ENCODE results near the gene PAPPA2. TPM values are rescaled to one million over a fixed set of nuclear protein-coding genes. Genes with fewer than 3 reads are reported as not detected.
"Not testable (repeated sequence)": the region's sequence is repeated elsewhere in the genome, so short reads cannot be mapped to it uniquely, and the experiment has no call there.

Gene PAPPA2
- polyA plus RNA-seq, 1 donor, result 1.4 TPM

GRCh38 chr1:176754676-176755075 lies 291.7 kb downstream of the PAPPA2 start:
- Histone ChIP-seq H3K36me3 (ENCODE audit: control insufficient read depth, insufficient read depth, low read length) (no peaks in the 10 kb centered on the region), H3K4me3 (ENCODE audit: low read length) (no peak overlapping the region)
- no CpG with 5 or more reads among the region's 2 CpGs for WGBS (ENCODE audit: insufficient coverage, low lambda C conversion rate)

GRCh38 chr1:176756817-176757216 lies 293.8 kb downstream of the PAPPA2 start:
- H3K27ac ChIP-seq (ENCODE audit: low read length); DNase-seq; H3K4me1 ChIP-seq (ENCODE audit: control insufficient read depth, insufficient read depth, low read length); H3K4me3 ChIP-seq (ENCODE audit: low read length); H3K27me3 ChIP-seq (ENCODE audit: control insufficient read depth, insufficient read depth, low read length); H3K9me3 ChIP-seq (ENCODE audit: control insufficient read depth, low read depth, low read length); H3K36me3 ChIP-seq (ENCODE audit: control insufficient read depth, insufficient read depth, low read length): not testable (repeated sequence)
- 100% methylated on average over 1 of the region's 8 CpGs for WGBS (ENCODE audit: insufficient coverage, low lambda C conversion rate)

More at GRCh38 chr1:176754676-176755075, 291.7 kb downstream of the PAPPA2 start:
- Histone ChIP-seq H3K4me1 (ENCODE audit: control insufficient read depth, insufficient read depth, low read length) (no peaks in the 10 kb centered on the region), H3K27ac (ENCODE audit: low read length) (no peak overlapping the region), H3K9me3 (ENCODE audit: control insufficient read depth, low read depth, low read length) (no peaks in the 10 kb centered on the region), H3K27me3 (ENCODE audit: control insufficient read depth, insufficient read depth, low read length) (no peaks in the 10 kb centered on the region)
- DNase-seq, result no peak

DNA sequence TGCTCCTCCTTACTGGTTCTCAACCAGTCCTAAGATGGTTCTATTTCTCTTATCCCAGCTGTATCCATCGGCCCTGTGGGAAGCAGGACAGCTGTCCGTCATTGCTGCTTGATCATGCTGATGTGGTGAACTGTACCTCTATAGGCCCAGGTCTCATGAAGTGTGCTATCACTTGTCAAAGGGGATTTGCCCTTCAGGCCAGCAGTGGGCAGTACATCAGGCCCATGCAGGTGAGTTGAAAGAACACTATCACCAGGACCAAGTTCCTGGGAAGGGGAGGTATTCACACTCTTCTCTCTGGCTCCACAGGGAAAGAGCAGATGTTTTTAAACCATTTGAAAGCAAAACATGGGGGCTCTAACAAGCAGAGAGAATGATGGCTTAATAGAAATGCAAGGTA lies 302.6 kb downstream of the PAPPA2 start:
- Histone ChIP-seq H3K36me3 (ENCODE audit: control insufficient read depth, insufficient read depth, low read length) (no peaks in the 10 kb centered on the region), H3K27me3 (ENCODE audit: control insufficient read depth, insufficient read depth, low read length) (no peaks in the 10 kb centered on the region), H3K4me1 (ENCODE audit: control insufficient read depth, insufficient read depth, low read length) (no peaks in the 10 kb centered on the region), H3K9me3 (ENCODE audit: control insufficient read depth, low read depth, low read length) (no peaks in the 10 kb centered on the region), H3K4me3 (ENCODE audit: low read length) (no peak overlapping the region), H3K27ac (ENCODE audit: low read length) (no peak overlapping the region)
- no CpG with 5 or more reads among the region's 2 CpGs for WGBS (ENCODE audit: insufficient coverage, low lambda C conversion rate)
- no peak for DNase-seq

DNA sequence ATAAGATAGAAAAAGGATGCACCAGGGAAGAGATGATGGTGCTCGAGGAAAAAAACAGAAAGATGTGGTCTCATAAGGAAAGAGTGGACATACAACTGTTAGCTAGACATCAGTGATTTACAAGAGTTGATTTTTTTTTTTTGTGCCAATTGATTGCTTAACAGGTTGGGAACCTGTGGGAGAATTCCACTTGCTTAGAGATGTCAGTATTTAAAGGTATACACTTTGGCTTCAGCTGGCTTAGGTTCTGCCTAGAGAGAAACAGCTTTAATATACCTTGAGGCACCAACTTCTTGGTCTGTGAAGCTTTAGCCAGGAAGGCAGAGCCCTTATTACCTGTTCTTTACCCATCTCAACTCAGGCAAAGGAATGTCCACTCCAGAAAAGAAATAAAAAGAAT lies 303.8 kb downstream of the PAPPA2 start:
- Histone ChIP-seq H3K4me1 (ENCODE audit: control insufficient read depth, insufficient read depth, low read length) (no peaks in the 10 kb centered on the region), H3K36me3 (ENCODE audit: control insufficient read depth, insufficient read depth, low read length) (no peaks in the 10 kb centered on the region), H3K4me3 (ENCODE audit: low read length) (no peak overlapping the region), H3K9me3 (ENCODE audit: control insufficient read depth, low read depth, low read length) (no peaks in the 10 kb centered on the region), H3K27ac (ENCODE audit: low read length) (no peak overlapping the region), H3K27me3 (ENCODE audit: control insufficient read depth, insufficient read depth, low read length) (no peaks in the 10 kb centered on the region)
- 60% methylated on average over 1 of the region's 1 CpG for WGBS (ENCODE audit: insufficient coverage, low lambda C conversion rate)
- no peak for DNase-seq

GRCh38 chr1:176767714-176768136 lies 304.8 kb downstream of the PAPPA2 start:
- Histone ChIP-seq H3K36me3 (ENCODE audit: control insufficient read depth, insufficient read depth, low read length) (no peaks in the 10 kb centered on the region), H3K4me1 (ENCODE audit: control insufficient read depth, insufficient read depth, low read length) (no peaks in the 10 kb centered on the region), H3K27ac (ENCODE audit: low read length) (no peak overlapping the region), H3K9me3 (ENCODE audit: control insufficient read depth, low read depth, low read length) (no peaks in the 10 kb centered on the region), H3K4me3 (ENCODE audit: low read length) (no peak overlapping the region), H3K27me3 (ENCODE audit: control insufficient read depth, insufficient read depth, low read length) (no peaks in the 10 kb centered on the region)
- 68% methylated on average over 3 of the region's 7 CpGs for WGBS (ENCODE audit: insufficient coverage, low lambda C conversion rate)
- DNase-seq, result no peak

DNA sequence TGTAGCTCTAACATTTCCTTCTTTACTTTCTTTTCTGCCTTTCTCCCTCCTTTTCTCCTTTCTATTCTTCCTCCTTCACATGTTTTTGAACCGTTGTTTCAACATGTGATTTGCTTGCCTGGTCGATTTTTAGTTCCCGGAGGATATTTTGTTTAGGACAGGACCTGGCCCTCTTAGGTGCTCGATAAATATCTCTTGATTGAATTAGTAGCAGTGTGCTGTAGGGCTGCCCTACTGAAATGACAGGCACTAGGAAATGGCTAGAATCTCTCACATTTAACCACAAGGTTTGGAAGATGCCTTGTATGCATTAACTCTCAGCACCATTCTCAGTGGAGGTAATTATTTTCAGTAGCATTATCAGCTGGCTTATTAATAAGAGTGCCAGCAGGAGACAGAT lies 305.6 kb downstream of the PAPPA2 start:
- no peaks in the 10 kb centered on the region for H3K9me3 ChIP-seq (ENCODE audit: control insufficient read depth, low read depth, low read length)
- no peak for DNase-seq
- H3K4me1 ChIP-seq (ENCODE audit: control insufficient read depth, insufficient read depth, low read length), result no peaks in the 10 kb centered on the region
- no peaks in the 10 kb centered on the region for H3K36me3 ChIP-seq (ENCODE audit: control insufficient read depth, insufficient read depth, low read length)
- H3K4me3 ChIP-seq (ENCODE audit: low read length), result no peak overlapping the region
- WGBS (ENCODE audit: insufficient coverage, low lambda C conversion rate), result 86% methylated on average over 2 of the region's 4 CpGs
- no peaks in the 10 kb centered on the region for H3K27me3 ChIP-seq (ENCODE audit: control insufficient read depth, insufficient read depth, low read length)
- no peak overlapping the region for H3K27ac ChIP-seq (ENCODE audit: low read length)

- no CpG with 5 or more reads among the region's 2 CpGs for WGBS (ENCODE audit: insufficient coverage, low lambda C conversion rate)
- no peak for DNase-seq
- Histone ChIP-seq H3K36me3 (ENCODE audit: control insufficient read depth, insufficient read depth, low read length) (no peaks in the 10 kb centered on the region), H3K4me1 (ENCODE audit: control insufficient read depth, insufficient read depth, low read length) (no peaks in the 10 kb centered on the region), H3K27me3 (ENCODE audit: control insufficient read depth, insufficient read depth, low read length) (no peaks in the 10 kb centered on the region), H3K27ac (ENCODE audit: low read length) (no peak overlapping the region), H3K4me3 (ENCODE audit: low read length) (no peak overlapping the region), H3K9me3 (ENCODE audit: control insufficient read depth, low read depth, low read length) (no peaks in the 10 kb centered on the region)
Measured at GRCh38 chr1:176770066-176770465, 307.1 kb downstream of the PAPPA2 start.

- H3K36me3 ChIP-seq (ENCODE audit: control insufficient read depth, insufficient read depth, low read length), result no peaks in the 10 kb centered on the region
- DNase-seq, result no peak
- no peaks in the 10 kb centered on the region for H3K27me3 ChIP-seq (ENCODE audit: control insufficient read depth, insufficient read depth, low read length)
- H3K27ac ChIP-seq (ENCODE audit: low read length), result no peak overlapping the region
- no peak overlapping the region for H3K4me3 ChIP-seq (ENCODE audit: low read length)
- no peaks in the 10 kb centered on the region for H3K4me1 ChIP-seq (ENCODE audit: control insufficient read depth, insufficient read depth, low read length)
- no CpG with 5 or more reads among the region's 4 CpGs for WGBS (ENCODE audit: insufficient coverage, low lambda C conversion rate)
- no peaks in the 10 kb centered on the region for H3K9me3 ChIP-seq (ENCODE audit: control insufficient read depth, low read depth, low read length)
Measured at GRCh38 chr1:176773038-176773437, 310.1 kb downstream of the PAPPA2 start.

DNA sequence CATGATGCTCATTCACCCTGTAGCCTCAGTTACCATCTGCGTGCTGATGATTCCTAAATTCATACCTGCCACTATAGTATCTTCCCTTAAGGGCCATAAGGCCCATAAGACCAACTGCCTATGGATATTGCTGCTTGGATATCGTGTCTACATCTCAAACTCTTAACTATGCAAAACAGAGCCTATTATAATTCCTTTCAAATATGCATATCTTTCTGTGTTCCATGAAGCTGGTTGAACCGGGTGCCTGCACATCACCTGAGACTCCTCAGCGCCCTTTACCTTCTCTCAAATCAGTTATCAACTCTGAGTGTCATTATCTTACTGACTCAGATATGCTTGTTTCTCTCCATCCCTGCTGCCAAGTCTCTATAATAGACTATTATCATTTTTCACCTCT lies 311.2 kb downstream of the PAPPA2 start:
- Histone ChIP-seq H3K4me1 (ENCODE audit: control insufficient read depth, insufficient read depth, low read length) (no peaks in the 10 kb centered on the region), H3K27me3 (ENCODE audit: control insufficient read depth, insufficient read depth, low read length) (no peaks in the 10 kb centered on the region), H3K36me3 (ENCODE audit: control insufficient read depth, insufficient read depth, low read length) (no peaks in the 10 kb centered on the region), H3K9me3 (ENCODE audit: control insufficient read depth, low read depth, low read length) (no peaks in the 10 kb centered on the region), H3K27ac (ENCODE audit: low read length) (no peak overlapping the region), H3K4me3 (ENCODE audit: low read length) (no peak overlapping the region)
- WGBS (ENCODE audit: insufficient coverage, low lambda C conversion rate), result 67% methylated on average over 1 of the region's 4 CpGs
- no peak for DNase-seq

DNA sequence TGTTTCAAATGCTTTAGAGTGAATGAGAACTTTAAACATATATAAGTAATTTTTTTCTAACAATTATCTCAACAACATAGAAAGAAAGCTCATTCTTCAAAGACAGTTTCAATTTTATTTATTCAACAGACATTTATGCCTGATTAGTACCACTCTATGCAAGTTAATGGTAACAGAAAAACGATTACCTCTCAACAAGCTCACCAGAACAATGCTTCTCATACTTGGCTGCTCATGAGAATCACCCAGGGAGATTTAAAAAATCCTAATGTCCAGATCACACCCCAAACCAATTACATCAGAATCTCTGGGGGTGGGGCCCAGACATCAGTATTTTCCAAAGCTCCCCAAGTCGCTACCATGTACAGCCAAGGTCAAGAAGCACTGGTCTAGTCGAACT lies 312.4 kb downstream of the PAPPA2 start:
- no CpG with 5 or more reads among the region's 3 CpGs for WGBS (ENCODE audit: insufficient coverage, low lambda C conversion rate)
- Histone ChIP-seq H3K4me1 (ENCODE audit: control insufficient read depth, insufficient read depth, low read length) (no peaks in the 10 kb centered on the region), H3K27ac (ENCODE audit: low read length) (no peak overlapping the region), H3K27me3 (ENCODE audit: control insufficient read depth, insufficient read depth, low read length) (no peaks in the 10 kb centered on the region), H3K9me3 (ENCODE audit: control insufficient read depth, low read depth, low read length) (no peaks in the 10 kb centered on the region), H3K4me3 (ENCODE audit: low read length) (no peak overlapping the region), H3K36me3 (ENCODE audit: control insufficient read depth, insufficient read depth, low read length) (no peaks in the 10 kb centered on the region)
- no peak for DNase-seq

DNA sequence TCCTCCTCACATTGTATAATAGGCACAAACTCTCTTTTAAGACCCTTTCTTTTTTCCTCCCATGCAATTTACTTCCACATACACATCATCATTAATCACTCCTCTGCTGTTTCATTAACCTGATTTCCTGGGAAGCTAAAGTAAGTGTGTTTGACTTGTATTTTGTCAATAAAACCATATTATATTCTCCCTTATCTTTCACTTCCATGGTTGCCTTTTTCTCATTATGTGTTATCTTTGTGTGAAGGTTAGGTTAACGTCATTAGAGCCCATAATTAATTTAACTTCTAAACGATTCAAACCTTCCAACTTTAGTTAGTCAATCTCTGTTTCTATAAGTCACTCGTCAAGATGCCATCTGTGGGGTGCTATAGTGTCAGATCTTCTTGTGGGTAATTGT lies 313.0 kb downstream of the PAPPA2 start:
- WGBS (ENCODE audit: insufficient coverage, low lambda C conversion rate), result no CpG with 5 or more reads among the region's 3 CpGs

More for the DNA sequence above, 313.0 kb downstream of the PAPPA2 start:
- no peaks in the 10 kb centered on the region for H3K9me3 ChIP-seq (ENCODE audit: control insufficient read depth, low read depth, low read length)
- H3K36me3 ChIP-seq (ENCODE audit: control insufficient read depth, insufficient read depth, low read length), result no peaks in the 10 kb centered on the region
- no peak overlapping the region for H3K4me3 ChIP-seq (ENCODE audit: low read length)
- H3K27me3 ChIP-seq (ENCODE audit: control insufficient read depth, insufficient read depth, low read length), result no peaks in the 10 kb centered on the region
- DNase-seq, result no peak
- no peaks in the 10 kb centered on the region for H3K4me1 ChIP-seq (ENCODE audit: control insufficient read depth, insufficient read depth, low read length)
- no peak overlapping the region for H3K27ac ChIP-seq (ENCODE audit: low read length)

All from large intestine (tissue), 3 donors.